HEK293 (cell line): ENCODE data around the gene PROM2.
"Not testable (repeated sequence)": the region's sequence is repeated elsewhere in the genome, so short reads cannot be mapped to it uniquely, and the experiment has no call there.

Experiments
- CTCF ChIA-PET: fragments of 350-600 bp; formaldehyde crosslinking; extraction: SDS; loops from one replicate; lab custom pipeline; 2021; ENCODE audit warnings: antibody characterized with exemption; lab: Yijun Ruan, JAX
- POLR2A ChIA-PET: fragments of 300-600 bp; formaldehyde crosslinking; extraction: SDS; loops from one replicate; lab custom pipeline; 2020; ENCODE audit warnings: antibody characterized with exemption, inconsistent platforms; lab: Yijun Ruan, JAX
- H3K27ac ChIP-seq: fragments of 200-500 bp; sonication (Bioruptor generic); 2 replicates; pipeline ENCODE4 v1.5.1; 2014; ENCODE audit warnings: low read depth, low read length, control low read depth, inconsistent platforms; ENCODE audit errors: extremely low read depth
- H3K36me3 ChIP-seq, 2 experiments: fragments of 200-500 bp in 1 of 2; sonication (Bioruptor generic) in 1 of 2; 1 replicate in 1 of 2; 2 replicates in 1 of 2; pipeline ENCODE4 v1.5.1; 2014 to 2017; ENCODE audit warnings: inconsistent platforms in 2 of 2, low read length in 2 of 2; ENCODE audit not compliant: control insufficient read depth in 2 of 2, insufficient read depth in 1 of 2
- H3K4me1 ChIP-seq: fragments of 200-500 bp; sonication (Bioruptor generic); 2 replicates; pipeline ENCODE4 v1.5.1; 2014; ENCODE audit warnings: mild to moderate bottlenecking, low read length, inconsistent platforms; ENCODE audit not compliant: control insufficient read depth, insufficient read depth
- H3K4me3 ChIP-seq: 2 replicates; pipeline ENCODE4 v1.5.1; 2011; ENCODE audit warnings: low read depth, mild to moderate bottlenecking, control low read depth, low read length, moderate library complexity
- H3K9me3 ChIP-seq: fragments of 200-500 bp; sonication (Bioruptor generic); 2 replicates; pipeline ENCODE4 v1.5.1; 2014; ENCODE audit warnings: low read depth, low read length, inconsistent platforms; ENCODE audit not compliant: control insufficient read depth, insufficient read depth
- IKZF3 ChIP-seq: fragments of 450-650 bp; IDR thresholded peaks from 2 replicates; pipeline ENCODE4 v1.5.0; 2018; ENCODE audit warnings: missing biosample characterization, mild to moderate bottlenecking, missing genetic modification characterization, moderate library complexity
- MYNN ChIP-seq: fragments of 450-650 bp; formaldehyde crosslinking; IDR thresholded peaks from 2 replicates; pipeline ENCODE4 v1.5.1; 2016; ENCODE audit warnings: missing biosample characterization, missing genetic modification characterization, borderline replicate concordance
- OVOL3 ChIP-seq: fragments of 450-650 bp; formaldehyde crosslinking; IDR thresholded peaks from 2 replicates; pipeline ENCODE4 v1.5.1; 2016; ENCODE audit warnings: missing biosample characterization, missing genetic modification characterization
- SETDB1 ChIP-seq: IDR thresholded peaks from one replicate; pipeline ENCODE4 v1.6.1; 2017; ENCODE audit warnings: mild to moderate bottlenecking, low read length, moderate library complexity, mixed read lengths; ENCODE audit not compliant: insufficient read length
- SP3 ChIP-seq: fragments of 450-650 bp; formaldehyde crosslinking; IDR thresholded peaks from 2 replicates; pipeline ENCODE4 v1.5.1; 2016; ENCODE audit warnings: missing biosample characterization, missing genetic modification characterization
- WT1 ChIP-seq: fragments of 450-650 bp; formaldehyde crosslinking; IDR thresholded peaks from 2 replicates; pipeline ENCODE4 v1.5.1; 2016; ENCODE audit warnings: missing biosample characterization, missing genetic modification characterization
- YY1 ChIP-seq: fragments of 450-650 bp; formaldehyde crosslinking; IDR thresholded peaks from 2 replicates; pipeline ENCODE4 v1.5.1; 2018; ENCODE audit warnings: missing biosample characterization, missing genetic modification characterization
- ZFP41 ChIP-seq: fragments of 450-650 bp; formaldehyde crosslinking; IDR thresholded peaks from 2 replicates; pipeline ENCODE4 v1.5.1; 2016; ENCODE audit warnings: missing biosample characterization, missing genetic modification characterization, borderline replicate concordance
- ZNF121 ChIP-seq: fragments of 450-650 bp; formaldehyde crosslinking; IDR thresholded peaks from 2 replicates; pipeline ENCODE4 v1.5.1; 2016; ENCODE audit warnings: missing biosample characterization, missing genetic modification characterization
- ZNF138 ChIP-seq: fragments of 450-650 bp; formaldehyde crosslinking; IDR thresholded peaks from 2 replicates; pipeline ENCODE4 v1.5.1; 2016; ENCODE audit warnings: missing biosample characterization, missing genetic modification characterization, borderline replicate concordance
- ZNF223 ChIP-seq: fragments of 450-650 bp; formaldehyde crosslinking; IDR thresholded peaks from 2 replicates; pipeline ENCODE4 v1.5.1; 2016; ENCODE audit warnings: missing biosample characterization, missing genetic modification characterization
- ZNF404 ChIP-seq: fragments of 450-650 bp; formaldehyde crosslinking; IDR thresholded peaks from 2 replicates; pipeline ENCODE4 v1.5.1; 2017; ENCODE audit warnings: missing biosample characterization, missing genetic modification characterization
- ZNF544 ChIP-seq: fragments of 450-650 bp; formaldehyde crosslinking; IDR thresholded peaks from 2 replicates; pipeline ENCODE4 v1.5.0; 2017; ENCODE audit warnings: missing biosample characterization, missing genetic modification characterization
- ZNF558 ChIP-seq: fragments of 450-650 bp; formaldehyde crosslinking; IDR thresholded peaks from 2 replicates; pipeline ENCODE4 v1.5.1; 2016; ENCODE audit warnings: missing biosample characterization, missing genetic modification characterization
- ZNF654 ChIP-seq: fragments of 450-650 bp; formaldehyde crosslinking; IDR thresholded peaks from 2 replicates; pipeline ENCODE4 v1.5.1; 2016; ENCODE audit warnings: low read depth, missing biosample characterization, missing genetic modification characterization
- ZSCAN30 ChIP-seq: fragments of 450-650 bp; IDR thresholded peaks from 2 replicates; pipeline ENCODE4 v1.5.1; 2018; ENCODE audit warnings: missing biosample characterization, mild to moderate bottlenecking, missing genetic modification characterization, moderate library complexity
- TF ChIP-seq, protein P1 (sequence below): fragments of 450-650 bp; formaldehyde crosslinking; IDR thresholded peaks from 2 replicates; pipeline ENCODE4 v1.5.1; 2016; ENCODE audit warnings: missing biosample characterization, missing genetic modification characterization, borderline replicate concordance
- TF ChIP-seq, protein P2 (sequence below): fragments of 450-650 bp; IDR thresholded peaks from 2 replicates; pipeline ENCODE4 v1.5.1; 2018; ENCODE audit warnings: missing biosample characterization, mild to moderate bottlenecking, missing genetic modification characterization
- TF ChIP-seq, protein P3 (sequence below): sonication (generic); formaldehyde crosslinking; IDR thresholded peaks from 2 replicates; pipeline ENCODE4 v1.8.1; 2022; ENCODE audit warnings: mild to moderate bottlenecking, moderate library complexity, missing genetic modification reagents
- TF ChIP-seq, protein P4 (sequence below): fragments of 450-650 bp; formaldehyde crosslinking; IDR thresholded peaks from 2 replicates; pipeline ENCODE4 v1.5.1; 2017; ENCODE audit warnings: missing biosample characterization, missing genetic modification characterization
- TF ChIP-seq, protein P5 (sequence below): fragments of 450-650 bp; formaldehyde crosslinking; IDR thresholded peaks from 2 replicates; pipeline ENCODE4 v1.5.1; 2017; ENCODE audit warnings: missing biosample characterization, missing genetic modification characterization

Gene PROM2

DNA sequence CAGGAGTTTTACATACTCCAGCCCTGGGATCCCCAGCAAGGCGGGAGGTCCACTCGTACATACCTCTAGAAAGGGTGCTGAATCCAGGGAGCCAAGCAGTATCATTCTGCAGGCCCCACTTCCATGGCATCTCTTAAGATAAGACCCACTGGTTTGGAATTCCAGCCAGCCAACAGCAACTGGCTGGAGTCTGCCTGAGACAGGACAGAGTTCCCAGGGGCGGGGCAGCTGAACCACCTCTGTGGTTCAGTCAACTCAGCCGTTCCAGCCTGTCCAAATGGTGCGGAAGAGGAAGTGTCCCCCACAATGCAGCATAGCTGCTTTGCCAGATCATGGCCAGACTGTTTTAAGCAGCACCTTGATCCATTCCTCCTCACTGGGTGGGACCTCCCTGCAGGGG is 33.7 kb upstream of the PROM2 start:
- Histone ChIP-seq H3K27ac (no peak overlapping the region), H3K9me3 (no peaks in the 10 kb centered on the region), H3K4me3 (no peak overlapping the region), H3K4me1 (no peaks in the 10 kb centered on the region), H3K36me3 (no peaks in the 10 kb centered on the region)
- TF ChIP-seq, protein P1, sequence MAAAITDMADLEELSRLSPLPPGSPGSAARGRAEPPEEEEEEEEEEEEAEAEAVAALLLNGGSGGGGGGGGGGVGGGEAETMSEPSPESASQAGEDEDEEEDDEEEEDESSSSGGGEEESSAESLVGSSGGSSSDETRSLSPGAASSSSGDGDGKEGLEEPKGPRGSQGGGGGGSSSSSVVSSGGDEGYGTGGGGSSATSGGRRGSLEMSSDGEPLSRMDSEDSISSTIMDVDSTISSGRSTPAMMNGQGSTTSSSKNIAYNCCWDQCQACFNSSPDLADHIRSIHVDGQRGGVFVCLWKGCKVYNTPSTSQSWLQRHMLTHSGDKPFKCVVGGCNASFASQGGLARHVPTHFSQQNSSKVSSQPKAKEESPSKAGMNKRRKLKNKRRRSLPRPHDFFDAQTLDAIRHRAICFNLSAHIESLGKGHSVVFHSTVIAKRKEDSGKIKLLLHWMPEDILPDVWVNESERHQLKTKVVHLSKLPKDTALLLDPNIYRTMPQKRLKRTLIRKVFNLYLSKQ (tag by site-specific recombination), result no peak
- TF ChIP-seq ZNF223 (tag by site-specific recombination) (no peak), ZFP41 (tag by site-specific recombination) (no peak), YY1 (no peak), ZNF138 (no peak), ZNF121 (tag by site-specific recombination) (no peak), ZNF404 (no peak)
- TF ChIP-seq, protein P2, sequence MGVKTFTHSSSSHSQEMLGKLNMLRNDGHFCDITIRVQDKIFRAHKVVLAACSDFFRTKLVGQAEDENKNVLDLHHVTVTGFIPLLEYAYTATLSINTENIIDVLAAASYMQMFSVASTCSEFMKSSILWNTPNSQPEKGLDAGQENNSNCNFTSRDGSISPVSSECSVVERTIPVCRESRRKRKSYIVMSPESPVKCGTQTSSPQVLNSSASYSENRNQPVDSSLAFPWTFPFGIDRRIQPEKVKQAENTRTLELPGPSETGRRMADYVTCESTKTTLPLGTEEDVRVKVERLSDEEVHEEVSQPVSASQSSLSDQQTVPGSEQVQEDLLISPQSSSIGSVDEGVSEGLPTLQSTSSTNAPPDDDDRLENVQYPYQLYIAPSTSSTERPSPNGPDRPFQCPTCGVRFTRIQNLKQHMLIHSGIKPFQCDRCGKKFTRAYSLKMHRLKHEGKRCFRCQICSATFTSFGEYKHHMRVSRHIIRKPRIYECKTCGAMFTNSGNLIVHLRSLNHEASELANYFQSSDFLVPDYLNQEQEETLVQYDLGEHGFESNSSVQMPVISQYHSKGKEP (tag by site-specific recombination), result no peak
- POLR2A ChIA-PET, result no interaction called here
- CTCF ChIA-PET, result interaction anchor here (0.6 kb wide), 2 partner anchors 9 to 53 kb away, joined by 4 read pairs; no protein-coding TSS in a partner anchor

DNA sequence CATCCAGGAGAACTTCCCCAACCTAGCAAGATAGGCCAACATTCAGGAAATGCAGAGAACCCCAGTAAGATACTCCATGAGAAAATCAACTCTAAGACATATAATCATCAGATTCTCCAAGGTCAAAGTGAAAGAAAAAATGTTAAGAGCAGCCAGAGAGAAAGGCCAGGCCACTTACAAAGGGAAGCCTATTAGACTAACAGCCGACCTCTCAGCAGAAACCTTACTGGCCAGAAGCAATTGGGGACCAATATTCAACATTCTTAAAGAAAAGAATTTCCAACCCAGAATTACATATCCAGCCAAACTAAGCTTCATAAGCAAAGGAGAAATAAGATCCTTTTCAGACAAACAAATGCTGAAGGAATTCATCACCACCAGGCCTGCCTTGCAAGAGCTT is 32.2 kb upstream of the PROM2 start:
- POLR2A ChIA-PET, H3K27ac ChIP-seq, H3K9me3 ChIP-seq, H3K4me3 ChIP-seq, H3K36me3 ChIP-seq, H3K4me1 ChIP-seq, CTCF ChIA-PET: not testable (repeated sequence)

DNA sequence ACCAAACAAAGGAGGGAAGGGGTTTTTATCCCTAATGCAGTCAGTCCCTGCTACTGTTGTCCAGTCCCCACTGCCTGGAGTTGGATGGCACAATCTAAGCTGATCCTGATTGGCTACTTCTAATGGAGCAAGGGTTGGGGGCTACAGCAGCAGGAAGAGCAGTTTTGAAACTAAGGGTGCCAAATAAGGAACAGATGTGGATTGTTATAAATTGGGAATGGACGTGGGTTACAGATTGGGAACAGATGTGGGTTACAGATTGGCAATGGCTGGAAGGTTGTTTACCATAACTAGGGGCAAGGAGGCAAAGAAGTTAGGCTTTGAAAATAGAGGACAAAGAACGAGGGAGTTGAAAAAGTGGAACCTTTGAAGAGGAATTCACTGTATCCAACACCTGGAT is 16.0 kb upstream of the PROM2 start:
- no peaks in the 10 kb centered on the region for H3K4me1 ChIP-seq
- POLR2A ChIA-PET, result no interaction called here
- H3K4me3 ChIP-seq, result no peak overlapping the region
- TF ChIP-seq SETDB1, result no peak
- TF ChIP-seq, protein P3, sequence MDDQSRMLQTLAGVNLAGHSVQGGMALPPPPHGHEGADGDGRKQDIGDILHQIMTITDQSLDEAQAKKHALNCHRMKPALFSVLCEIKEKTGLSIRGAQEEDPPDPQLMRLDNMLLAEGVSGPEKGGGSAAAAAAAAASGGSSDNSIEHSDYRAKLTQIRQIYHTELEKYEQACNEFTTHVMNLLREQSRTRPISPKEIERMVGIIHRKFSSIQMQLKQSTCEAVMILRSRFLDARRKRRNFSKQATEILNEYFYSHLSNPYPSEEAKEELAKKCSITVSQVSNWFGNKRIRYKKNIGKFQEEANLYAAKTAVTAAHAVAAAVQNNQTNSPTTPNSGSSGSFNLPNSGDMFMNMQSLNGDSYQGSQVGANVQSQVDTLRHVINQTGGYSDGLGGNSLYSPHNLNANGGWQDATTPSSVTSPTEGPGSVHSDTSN, result no peak
- no peak for TF ChIP-seq ZNF544
- TF ChIP-seq, protein P4, sequence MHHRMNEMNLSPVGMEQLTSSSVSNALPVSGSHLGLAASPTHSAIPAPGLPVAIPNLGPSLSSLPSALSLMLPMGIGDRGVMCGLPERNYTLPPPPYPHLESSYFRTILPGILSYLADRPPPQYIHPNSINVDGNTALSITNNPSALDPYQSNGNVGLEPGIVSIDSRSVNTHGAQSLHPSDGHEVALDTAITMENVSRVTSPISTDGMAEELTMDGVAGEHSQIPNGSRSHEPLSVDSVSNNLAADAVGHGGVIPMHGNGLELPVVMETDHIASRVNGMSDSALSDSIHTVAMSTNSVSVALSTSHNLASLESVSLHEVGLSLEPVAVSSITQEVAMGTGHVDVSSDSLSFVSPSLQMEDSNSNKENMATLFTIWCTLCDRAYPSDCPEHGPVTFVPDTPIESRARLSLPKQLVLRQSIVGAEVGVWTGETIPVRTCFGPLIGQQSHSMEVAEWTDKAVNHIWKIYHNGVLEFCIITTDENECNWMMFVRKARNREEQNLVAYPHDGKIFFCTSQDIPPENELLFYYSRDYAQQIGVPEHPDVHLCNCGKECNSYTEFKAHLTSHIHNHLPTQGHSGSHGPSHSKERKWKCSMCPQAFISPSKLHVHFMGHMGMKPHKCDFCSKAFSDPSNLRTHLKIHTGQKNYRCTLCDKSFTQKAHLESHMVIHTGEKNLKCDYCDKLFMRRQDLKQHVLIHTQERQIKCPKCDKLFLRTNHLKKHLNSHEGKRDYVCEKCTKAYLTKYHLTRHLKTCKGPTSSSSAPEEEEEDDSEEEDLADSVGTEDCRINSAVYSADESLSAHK (tag by site-specific recombination), result no peak
- TF ChIP-seq ZSCAN30 (tag by site-specific recombination), result no peak
- TF ChIP-seq MYNN (tag by site-specific recombination), result no peak
- no peak for TF ChIP-seq ZNF558
- TF ChIP-seq IKZF3 (tag by site-specific recombination), result no peak
- TF ChIP-seq WT1, result no peak
- TF ChIP-seq, protein P5, sequence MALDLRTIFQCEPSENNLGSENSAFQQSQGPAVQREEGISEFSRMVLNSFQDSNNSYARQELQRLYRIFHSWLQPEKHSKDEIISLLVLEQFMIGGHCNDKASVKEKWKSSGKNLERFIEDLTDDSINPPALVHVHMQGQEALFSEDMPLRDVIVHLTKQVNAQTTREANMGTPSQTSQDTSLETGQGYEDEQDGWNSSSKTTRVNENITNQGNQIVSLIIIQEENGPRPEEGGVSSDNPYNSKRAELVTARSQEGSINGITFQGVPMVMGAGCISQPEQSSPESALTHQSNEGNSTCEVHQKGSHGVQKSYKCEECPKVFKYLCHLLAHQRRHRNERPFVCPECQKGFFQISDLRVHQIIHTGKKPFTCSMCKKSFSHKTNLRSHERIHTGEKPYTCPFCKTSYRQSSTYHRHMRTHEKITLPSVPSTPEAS, result no peak
- no peak for TF ChIP-seq OVOL3
- no peak for TF ChIP-seq ZNF654 (tag by site-specific recombination)
- TF ChIP-seq SP3 (tag by site-specific recombination), result no peak
- TF ChIP-seq, all 188 proteins: peak for 0
- no peaks in the 10 kb centered on the region for H3K36me3 ChIP-seq
- H3K9me3 ChIP-seq, result no peaks in the 10 kb centered on the region
- CTCF ChIA-PET, result no interaction called here
- H3K27ac ChIP-seq, result no peak overlapping the region
